IMR-90 (cell line): ENCODE results near the gene KATNIP. TPM values are rescaled to one million over a fixed set of nuclear protein-coding genes. Genes with fewer than 3 reads are reported as not detected.

Experiments
- ATAC-seq: fragments of 200-7000 bp; cut with Tn5 transposase; 2 replicates; pipeline ENCODE4 v1.9.1; 2020; ENCODE audit warnings: low read depth, mild to moderate bottlenecking, moderate library complexity
- BruUV-seq: library from RNA; stranded (reverse); fragments of 400-500 nt; replicated peaks from 2 replicates; lab custom pipeline; 2021; lab: Mats Ljungman, UMichigan
- CTCF ChIA-PET: fragments of 300-600 bp; formaldehyde crosslinking; extraction: SDS; loops from one replicate; lab custom pipeline; 2021; ENCODE audit warnings: antibody characterized with exemption; lab: Yijun Ruan, JAX
- POLR2A ChIA-PET: fragments of 300-600 bp; sonication (Branson Sonifier 250); formaldehyde crosslinking; loops from one replicate; lab custom pipeline; 2022; ENCODE audit warnings: antibody characterized with exemption; ENCODE audit not compliant: unreplicated experiment; lab: Charles Lee
- DNase-seq: peaks from one replicate; pipeline ENCODE4 v3.0.0; 2013
- H2AFZ ChIP-seq: replicated peaks from 2 replicates; pipeline ENCODE3; 2013; ENCODE audit warnings: low read length, mild to moderate bottlenecking; ENCODE audit not compliant: poor library complexity
- H2AK5ac ChIP-seq: 2 replicates; pipeline ENCODE4 v1.6.1; 2013; ENCODE audit warnings: low read depth, low read length, inconsistent platforms
- H2AK9ac ChIP-seq: replicated peaks from 2 replicates; pipeline ENCODE3; 2013; ENCODE audit warnings: mild to moderate bottlenecking, low read depth, low read length, moderate library complexity; ENCODE audit not compliant: poor library complexity
- H2BK120ac ChIP-seq: 2 replicates; pipeline ENCODE4 v1.6.1; 2013; ENCODE audit warnings: low read depth, low read length, inconsistent platforms
- H2BK15ac ChIP-seq: 3 replicates; pipeline ENCODE4 v1.6.1; 2013; ENCODE audit warnings: low read depth, low read length, inconsistent platforms
- H2BK20ac ChIP-seq: 2 replicates; pipeline ENCODE4 v1.6.1; 2013; ENCODE audit warnings: low read depth, mild to moderate bottlenecking, inconsistent platforms, low read length, moderate library complexity
- H2BK5ac ChIP-seq: 2 replicates; pipeline ENCODE4 v1.6.1; 2013; ENCODE audit warnings: mild to moderate bottlenecking, low read depth, low read length, inconsistent platforms; ENCODE audit not compliant: poor library complexity, severe bottlenecking
- H3K14ac ChIP-seq: replicated peaks from 2 replicates; pipeline ENCODE4 v1.6.1; 2013; ENCODE audit warnings: low read depth, low read length, inconsistent platforms
- H3K18ac ChIP-seq: 2 replicates; pipeline ENCODE4 v1.6.1; 2013; ENCODE audit warnings: low read depth, low read length, control low read depth
- H3K23ac ChIP-seq: 2 replicates; pipeline ENCODE4 v1.6.1; 2013; ENCODE audit warnings: low read depth, low read length, inconsistent platforms
- H3K27ac ChIP-seq: 2 replicates; pipeline ENCODE4 v1.5.1; 2013; ENCODE audit warnings: mild to moderate bottlenecking, control low read depth, low read length; ENCODE audit not compliant: insufficient read depth
- H3K27me3 ChIP-seq: 2 replicates; pipeline ENCODE4 v1.6.1; 2013; ENCODE audit warnings: low read length; ENCODE audit not compliant: control insufficient read depth, insufficient read depth
- H3K36me3 ChIP-seq: 2 replicates; pipeline ENCODE4 v1.6.1; 2013; ENCODE audit warnings: low read length, mixed read lengths; ENCODE audit not compliant: control insufficient read depth, insufficient read depth
- H3K4ac ChIP-seq: 2 replicates; pipeline ENCODE4 v1.6.1; 2013; ENCODE audit warnings: low read depth, low read length, inconsistent platforms
- H3K4me1 ChIP-seq: 2 replicates; pipeline ENCODE4 v1.6.1; 2013; ENCODE audit warnings: low read length, mixed read lengths; ENCODE audit not compliant: control insufficient read depth, insufficient read depth
- H3K4me2 ChIP-seq: 2 replicates; pipeline ENCODE4 v1.6.1; 2013; ENCODE audit warnings: low read depth, mild to moderate bottlenecking, control low read depth, low read length, moderate library complexity
- H3K4me3 ChIP-seq: 2 replicates; pipeline ENCODE4 v1.5.1; 2013; ENCODE audit warnings: low read depth, mild to moderate bottlenecking, control low read depth, low read length, moderate library complexity; ENCODE audit not compliant: insufficient read depth
- H3K56ac ChIP-seq: 2 replicates; pipeline ENCODE4 v1.6.1; 2013; ENCODE audit warnings: low read length, inconsistent platforms; ENCODE audit not compliant: insufficient read depth; ENCODE audit errors: extremely low read depth
- H3K79me1 ChIP-seq, 2 experiments: 2 replicates each; pipeline ENCODE4 v1.6.1; 2013; ENCODE audit warnings: low read length in 2 of 2, inconsistent platforms in 1 of 2, low read depth in 1 of 2
- H3K9ac ChIP-seq: 2 replicates; pipeline ENCODE4 v1.6.1; 2013; ENCODE audit warnings: low read depth, low read length, control low read depth
- H3K9me1 ChIP-seq: 2 replicates; pipeline ENCODE4 v1.6.1; 2013; ENCODE audit warnings: low read length, inconsistent platforms; ENCODE audit not compliant: insufficient read depth
- H3K9me3 ChIP-seq: 2 replicates; pipeline ENCODE4 v1.6.1; 2013; ENCODE audit warnings: low read length; ENCODE audit not compliant: control insufficient read depth, insufficient read depth
- H4K20me1 ChIP-seq: 2 replicates; pipeline ENCODE4 v1.6.1; 2013; ENCODE audit warnings: low read length, inconsistent platforms; ENCODE audit not compliant: insufficient read depth
- H4K5ac ChIP-seq: 2 replicates; pipeline ENCODE4 v1.6.1; 2013; ENCODE audit warnings: mild to moderate bottlenecking, low read depth, low read length, control low read depth
- H4K8ac ChIP-seq, 2 experiments: 2 replicates each; pipeline ENCODE4 v1.6.1; 2013; ENCODE audit warnings: low read depth in 2 of 2, low read length in 2 of 2, control low read depth in 1 of 2, inconsistent platforms in 1 of 2
- H4K91ac ChIP-seq: 2 replicates; pipeline ENCODE4 v1.6.1; 2013; ENCODE audit warnings: low read depth, low read length, inconsistent platforms; ENCODE audit not compliant: insufficient read depth
- BHLHE40 ChIP-seq: fragments of 150-350 bp; IDR thresholded peaks from 2 replicates; pipeline ENCODE4 v1.6.1; 2016; ENCODE audit warnings: mild to moderate bottlenecking, low read depth, low read length
- FOS ChIP-seq: fragments of 150-350 bp; IDR thresholded peaks from 2 replicates; pipeline ENCODE4 v1.6.1; 2016; ENCODE audit warnings: low read depth, low read length
- POLR2A ChIP-seq: IDR thresholded peaks from 2 replicates; pipeline ENCODE4 v1.6.1; 2012; ENCODE audit warnings: mild to moderate bottlenecking, low read depth, low read length
- RCOR1 ChIP-seq: IDR thresholded peaks from 2 replicates; pipeline ENCODE4 v1.6.1; 2012; ENCODE audit warnings: mild to moderate bottlenecking, low read length, improper control_type of control experiment; ENCODE audit not compliant: insufficient replicate concordance
- USF2 ChIP-seq: fragments of 150-350 bp; IDR thresholded peaks from 2 replicates; pipeline ENCODE4 v1.6.1; 2017; ENCODE audit warnings: mild to moderate bottlenecking, antibody characterized with exemption, low read length, low read depth
- WGBS, 2 experiments: methylation state at CpG; one replicate each; pipeline versions ENCODE4 v1.1.5 to v1.1.7; 2013; ENCODE audit warnings: missing lambda C conversion rate in 2 of 2; ENCODE audit not compliant: insufficient read length in 1 of 2; ENCODE audit errors: extremely low coverage in 2 of 2; 5-methylcytosine and 5-hydroxymethylcytosine counted together
- dilution Hi-C: fragments of 300-500 bp; cut with HindIII; formaldehyde crosslinking; loops from one replicate; pipeline ENCODE4 v1.14.3; 2018; ENCODE audit warnings: low sequenced_read_pairs; ENCODE audit not compliant: unreplicated experiment
- in situ Hi-C: fragments of 300-500 bp; cut with MboI; formaldehyde crosslinking; loops from 3 replicates; pipeline ENCODE4 v1.14.3; 2019; ENCODE audit warnings: low sequenced_read_pairs, inconsistent platforms, mixed read lengths
- intact Hi-C: fragments of 100-400 bp; cut with micrococcal nuclease; formaldehyde crosslinking; loops from 2 replicates; pipeline ENCODE4 v1.10.0; 2022
- polyA plus RNA-seq, 3 experiments: library from polyadenylated mRNA; depleted of rRNA; stranded (reverse); fragments of >200 nt; gene quantifications; 2 replicates each; pipeline ENCODE4 v1.2.3, GENCODE V29; 2012; ENCODE audit warnings: low replicate concordance in 1 of 3
- total RNA-seq: library from RNA; depleted of rRNA; stranded (reverse); fragments of >200 nt; gene quantifications from 2 replicates; pipeline ENCODE4 v1.2.3, GENCODE V29; 2012

The KATNIP gene
- total and polyA plus RNA-seq, 2 of the 4 experiments (the other 2 are of a cell fraction): 16.7 to 18.6 TPM

- Histone ChIP-seq H2BK5ac (no peak overlapping the region), H3K56ac (no peak overlapping the region), H3K9ac (no peak overlapping the region), H2AFZ (no peak overlapping the region), H2AK9ac (peak overlapping the region; percentile 1), H3K36me3 (peaks cover 29% of the 10 kb centered on the region), H2AK5ac (peak overlapping the region; percentile 56; the same call in 1 of the 2 replicates), H3K9me3 (no peaks in the 10 kb centered on the region), H2BK20ac (no peak overlapping the region), H4K8ac (no peak overlapping the region), H3K27ac (no peak overlapping the region), H2BK15ac (no peak overlapping the region), H3K23ac (no peak overlapping the region), H3K79me1 (peaks cover 27 to 77% of the 10 kb centered on the region in 2 experiments), H4K5ac (no peak overlapping the region), H3K27me3 (no peaks in the 10 kb centered on the region), H4K20me1 (peaks cover 53% of the 10 kb centered on the region), H4K91ac (no peak overlapping the region), H3K4me2 (peak overlapping the region; percentile 43), H3K9me1 (peaks cover 21% of the 10 kb centered on the region), H3K14ac (no peak overlapping the region), H3K18ac (no peak overlapping the region), H2BK120ac (no peak overlapping the region), H3K4me1 (peaks cover 11% of the 10 kb centered on the region), H3K4me3 (no peak overlapping the region), H3K4ac (no peak overlapping the region)
- peak; percentile 60; the same call in 1 of the 2 replicates for TF ChIP-seq FOS
- TF ChIP-seq RCOR1: peak; percentile 21
- no peak for TF ChIP-seq POLR2A
- TF ChIP-seq BHLHE40: no peak
- 0 out of 2 replicates have a peak, but pooled peaks have one; percentile 19 for TF ChIP-seq USF2
- in situ Hi-C loops (no loop called here), dilution Hi-C loops (no loop called here), intact Hi-C loops (no loop called here)
- POLR2A ChIA-PET: no interaction called here
- 0% methylated on average over 1 of the region's 4 CpGs; no CpG with 5 or more reads in 1 of the 2 experiments for WGBS, 2 experiments
- BruUV-seq: no TSS peak
- CTCF ChIA-PET: no interaction called here
- DNase-seq (peak; percentile 79), ATAC-seq (peak; percentile 12; the same call in 1 of the 2 replicates)
Measured at GRCh38 chr16:27547134-27547533, 2.8 kb upstream of the KATNIP start.
